ENCODE results near the gene ZP1. TPM values are rescaled to one million over a fixed set of nuclear protein-coding genes. Genes with fewer than 3 reads are reported as not detected.

ZP1 gene
- total RNA-seq, 1 donor from 2014 or later = not detected

- peak overlapping the region; percentile 76 for H3K27ac ChIP-seq (replicated peaks)
- peaks cover 60% of the 10 kb centered on the region for H3K4me1 ChIP-seq
- no peak for TF ChIP-seq CTCF (IDR thresholded peaks at IDR 0.05; ENCODE audit: borderline replicate concordance)
- peak; percentile 56 for DNase-seq
- H3K27me3 ChIP-seq (ENCODE audit: low read depth) = no peaks in the 10 kb centered on the region
- H3K36me3 ChIP-seq = no peaks in the 10 kb centered on the region
- H3K4me3 ChIP-seq = no peak overlapping the region
- intact Hi-C loops (cut with micrococcal nuclease) = no loop called here
- H3K9me3 ChIP-seq (replicated peaks) = no peaks in the 10 kb centered on the region
These were observed 5.0 kb downstream of the ZP1 start for GRCh38 chr11:60872124-60872960.

GRCh38 chr11:60872961-60873524, 5.7 kb downstream of the ZP1 start:
- DNase-seq = no peak
- Histone ChIP-seq H3K27me3 (ENCODE audit: low read depth) (no peaks in the 10 kb centered on the region), H3K4me3 (no peak overlapping the region), H3K9me3 (replicated peaks) (no peaks in the 10 kb centered on the region), H3K4me1 (peaks cover 67% of the 10 kb centered on the region), H3K36me3 (no peaks in the 10 kb centered on the region), H3K27ac (replicated peaks) (peak overlapping the region; percentile 76)
- TF ChIP-seq CTCF (IDR thresholded peaks at IDR 0.05; ENCODE audit: borderline replicate concordance) = no peak
- intact Hi-C loops (cut with micrococcal nuclease) = no loop called here

GRCh38 chr11:60873533-60873932, 6.2 kb downstream of the ZP1 start:
- Histone ChIP-seq H3K36me3 (no peaks in the 10 kb centered on the region), H3K27ac (replicated peaks) (peak overlapping the region; percentile 76), H3K9me3 (replicated peaks) (no peaks in the 10 kb centered on the region), H3K4me1 (peaks cover 72% of the 10 kb centered on the region), H3K27me3 (ENCODE audit: low read depth) (no peaks in the 10 kb centered on the region), H3K4me3 (no peak overlapping the region)
- TF ChIP-seq CTCF (IDR thresholded peaks at IDR 0.05; ENCODE audit: borderline replicate concordance) = no peak
- intact Hi-C loops (cut with micrococcal nuclease) = no loop called here
- DNase-seq = no peak

GRCh38 chr11:60874421-60875365, 7.4 kb downstream of the ZP1 start:
- H3K27me3 ChIP-seq (ENCODE audit: low read depth) = no peaks in the 10 kb centered on the region
- no peak overlapping the region for H3K27ac ChIP-seq (replicated peaks)
- no peaks in the 10 kb centered on the region for H3K36me3 ChIP-seq
- no peaks in the 10 kb centered on the region for H3K9me3 ChIP-seq (replicated peaks)
- intact Hi-C loops (cut with micrococcal nuclease) = no loop called here
- no peak for DNase-seq
- no peak for TF ChIP-seq CTCF (IDR thresholded peaks at IDR 0.05; ENCODE audit: borderline replicate concordance)
- no peak overlapping the region for H3K4me3 ChIP-seq
- peaks cover 75% of the 10 kb centered on the region for H3K4me1 ChIP-seq

All from left ventricle myocardium inferior (tissue), 1 donor.